ENCODE measurements around the gene SH3PXD2A. TPM values are rescaled to one million over a fixed set of nuclear protein-coding genes. Genes with fewer than 3 reads are reported as not detected.

Gene SH3PXD2A
- total RNA-seq, 4 donors from 2014 or later: 55.7 to 71.8 (median 66.8) TPM

GRCh38 chr10:103688491-103688890, 166.9 kb downstream of the SH3PXD2A start:
- TF ChIP-seq POLR2AphosphoS5 (IDR thresholded peaks at IDR 0.05) (no peak), CTCF (IDR thresholded peaks at IDR 0.05) (no peak), POLR2A (IDR thresholded peaks at IDR 0.05) (no peak), EP300 (IDR thresholded peaks at IDR 0.05) (no peak)
- Histone ChIP-seq H3K36me3 (no peaks in the 10 kb centered on the region), H3K27me3 (no peaks in the 10 kb centered on the region), H3K9me3 (no peaks in the 10 kb centered on the region), H3K4me1 (peaks cover 27% of the 10 kb centered on the region), H3K4me3 (no peak overlapping the region), H3K27ac (no peak overlapping the region)
- no peak for DNase-seq (ENCODE audit: low spot score in 2 of 2)
- WGBS: 64% methylated on average over 4 of the region's 4 CpGs

DNA sequence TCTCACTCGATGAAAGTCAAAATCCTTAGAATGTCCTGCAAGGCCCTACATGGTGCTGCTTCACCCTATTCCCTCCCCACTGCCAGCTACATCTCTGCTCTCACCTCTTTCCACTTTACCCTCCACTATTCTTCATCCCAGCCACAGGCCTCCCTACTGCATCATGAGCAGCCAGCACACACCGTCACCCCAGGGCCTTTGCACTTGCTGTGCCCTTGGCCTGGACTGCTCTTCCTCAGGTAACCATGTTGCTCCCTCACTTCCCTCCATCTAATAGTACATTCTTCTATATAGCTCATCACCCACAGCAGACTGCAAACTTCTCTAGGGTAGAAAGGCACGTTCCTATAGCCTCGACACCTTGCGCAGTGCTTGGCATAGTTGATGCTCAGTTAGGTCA, 167.7 kb downstream of the SH3PXD2A start:
- H3K36me3 ChIP-seq: no peaks in the 10 kb centered on the region
- WGBS: 95% methylated on average over 5 of the region's 5 CpGs
- no peaks in the 10 kb centered on the region for H3K27me3 ChIP-seq
- no peak overlapping the region for H3K27ac ChIP-seq
- no peak overlapping the region for H3K4me3 ChIP-seq
- DNase-seq (ENCODE audit: low spot score in 2 of 2): no peak
- H3K9me3 ChIP-seq: no peaks in the 10 kb centered on the region
- TF ChIP-seq EP300 (IDR thresholded peaks at IDR 0.05): no peak
- TF ChIP-seq POLR2AphosphoS5 (IDR thresholded peaks at IDR 0.05): no peak
- no peak for TF ChIP-seq CTCF (IDR thresholded peaks at IDR 0.05)
- no peak for TF ChIP-seq POLR2A (IDR thresholded peaks at IDR 0.05)
- H3K4me1 ChIP-seq: peaks cover 20% of the 10 kb centered on the region

DNA sequence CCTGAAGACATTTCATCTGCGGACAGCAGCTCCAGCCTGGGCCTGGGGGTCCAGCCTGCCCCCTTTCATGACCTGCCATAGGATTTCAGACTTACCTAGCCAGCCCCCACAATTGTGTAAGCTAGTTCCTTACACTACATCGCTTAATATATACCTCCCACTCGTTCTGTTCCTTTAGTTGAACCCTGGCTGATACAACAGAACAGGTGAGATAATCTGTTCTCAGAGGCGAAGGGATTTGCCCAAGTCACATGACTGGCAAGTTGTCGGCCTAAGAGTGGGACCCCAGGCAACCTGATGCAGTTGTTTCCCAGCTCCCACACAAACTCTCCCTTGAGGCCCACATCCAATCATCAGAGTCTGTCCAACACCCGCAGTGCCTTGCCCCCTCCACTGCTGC, 168.2 kb downstream of the SH3PXD2A start:
- no peak overlapping the region for H3K4me3 ChIP-seq
- H3K9me3 ChIP-seq: no peaks in the 10 kb centered on the region
- WGBS: 87% methylated on average over 6 of the region's 6 CpGs
- no peaks in the 10 kb centered on the region for H3K36me3 ChIP-seq
- no peak for TF ChIP-seq EP300 (IDR thresholded peaks at IDR 0.05)
- TF ChIP-seq POLR2A (IDR thresholded peaks at IDR 0.05): no peak
- no peak for TF ChIP-seq POLR2AphosphoS5 (IDR thresholded peaks at IDR 0.05)
- TF ChIP-seq CTCF (IDR thresholded peaks at IDR 0.05): no peak
- peaks cover 14% of the 10 kb centered on the region for H3K4me1 ChIP-seq
- H3K27me3 ChIP-seq: no peaks in the 10 kb centered on the region
- H3K27ac ChIP-seq: no peak overlapping the region
- no peak for DNase-seq (ENCODE audit: low spot score in 2 of 2)

DNA sequence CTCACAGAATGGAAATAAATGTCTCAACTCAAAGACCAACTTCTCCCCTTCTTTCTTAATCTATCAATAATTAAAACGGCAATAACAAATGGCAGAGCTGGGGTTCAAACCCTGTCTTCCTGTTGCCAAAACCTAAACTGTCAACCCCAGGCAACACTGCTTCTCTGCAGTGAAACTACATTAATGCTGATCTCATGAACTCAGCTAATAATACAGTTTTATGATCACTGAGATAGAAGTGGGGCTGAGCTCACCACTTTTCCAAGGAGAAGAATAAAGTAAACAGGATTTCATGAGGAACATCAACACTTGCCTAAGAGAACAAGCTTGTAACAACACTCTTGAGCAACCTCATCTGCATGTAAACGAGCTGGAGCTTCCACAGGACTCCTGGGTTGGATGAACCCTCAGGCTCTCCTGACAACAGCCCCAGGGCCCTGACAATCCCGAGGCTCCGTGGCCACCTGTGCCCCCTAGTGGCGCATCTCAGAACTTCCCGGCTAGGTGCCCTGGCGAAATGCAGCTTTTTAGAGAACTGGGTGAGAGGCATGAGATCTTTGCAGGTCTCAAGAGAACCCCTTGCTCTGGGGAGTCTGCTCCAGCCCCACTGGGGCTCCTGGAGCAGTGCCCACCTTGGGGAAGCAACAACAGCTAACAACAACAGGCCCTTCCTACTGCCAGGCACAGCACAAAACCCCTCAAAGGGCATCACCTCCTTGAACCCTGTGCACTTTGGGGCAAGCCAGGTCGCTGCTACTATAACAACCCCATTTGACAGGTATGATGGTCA, 169.3 kb downstream of the SH3PXD2A start:
- peaks cover 19% of the 10 kb centered on the region for H3K4me1 ChIP-seq
- peak; percentile 90 to 93 for DNase-seq (ENCODE audit: low spot score in 2 of 2)
- WGBS: 18% methylated on average over 6 of the region's 8 CpGs
- H3K27me3 ChIP-seq: no peaks in the 10 kb centered on the region
- H3K36me3 ChIP-seq: no peaks in the 10 kb centered on the region
- TF ChIP-seq POLR2AphosphoS5 (IDR thresholded peaks at IDR 0.05) (peak; percentile 55 to 91 (median 63)), POLR2A (IDR thresholded peaks at IDR 0.05) (no peak), EP300 (IDR thresholded peaks at IDR 0.05) (no peak), CTCF (IDR thresholded peaks at IDR 0.05) (peak; percentile 82 to 95)
- H3K4me3 ChIP-seq: no peak overlapping the region
- H3K9me3 ChIP-seq: no peaks in the 10 kb centered on the region
- peak overlapping the region; percentile 7 for H3K27ac ChIP-seq

- no peak overlapping the region for H3K4me3 ChIP-seq
- no peaks in the 10 kb centered on the region for H3K9me3 ChIP-seq
- 80% methylated on average over 1 of the region's 4 CpGs for WGBS
- no peak for TF ChIP-seq POLR2A (IDR thresholded peaks at IDR 0.05)
- no peak for TF ChIP-seq CTCF (IDR thresholded peaks at IDR 0.05)
- TF ChIP-seq EP300 (IDR thresholded peaks at IDR 0.05): no peak
- no peak for TF ChIP-seq POLR2AphosphoS5 (IDR thresholded peaks at IDR 0.05)
- DNase-seq (ENCODE audit: low spot score in 2 of 2): no peak
- H3K27me3 ChIP-seq: no peaks in the 10 kb centered on the region
- H3K27ac ChIP-seq: no peak overlapping the region
- peaks cover 37% of the 10 kb centered on the region for H3K4me1 ChIP-seq
- H3K36me3 ChIP-seq: no peaks in the 10 kb centered on the region
Observed at GRCh38 chr10:103683851-103684250, 171.5 kb downstream of the SH3PXD2A start.
